Measurements from ENCODE around the gene GAL3ST2. TPM values are rescaled to one million over a fixed set of nuclear protein-coding genes. Genes with fewer than 3 reads are reported as not detected.
"Not testable (repeated sequence)": the region's sequence is repeated elsewhere in the genome, so short reads cannot be mapped to it uniquely, and the experiment has no call there.

The GAL3ST2 gene
- polyA plus RNA-seq, 1 donor from 2014 or later: not detected

DNA sequence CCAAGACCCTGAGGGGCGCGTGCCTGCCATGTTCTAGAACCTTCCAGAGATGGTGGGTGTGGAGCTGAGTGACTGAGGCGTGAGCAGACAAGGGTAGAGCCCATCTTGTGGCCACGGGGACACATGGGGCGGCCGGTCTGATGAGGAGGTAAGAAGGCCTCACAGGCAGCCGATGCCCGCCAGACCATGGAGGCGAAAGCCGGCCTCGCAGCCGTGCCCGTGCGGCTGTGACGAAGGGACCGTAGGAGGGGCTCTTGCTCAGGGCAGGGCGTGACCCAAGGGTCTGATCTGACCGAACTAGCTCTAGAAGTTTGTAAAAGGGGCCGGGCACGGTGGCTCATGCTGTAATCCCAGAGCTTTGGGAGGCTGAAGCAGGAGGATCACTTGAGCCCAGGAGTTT, 22.6 kb upstream of the GAL3ST2 start:
- no peak overlapping the region for H3K27ac Mint-ChIP-seq
- no peaks in the 10 kb centered on the region for H3K4me1 Mint-ChIP-seq
- H3K9me3 Mint-ChIP-seq: peaks cover 0 to 3% (median 0%) of the 10 kb centered on the region in 3 donors
- H3K4me3 Mint-ChIP-seq: no peak overlapping the region
- H3K36me3 Mint-ChIP-seq: peaks cover 10% of the 10 kb centered on the region
- H3K27me3 Mint-ChIP-seq: no peaks in the 10 kb centered on the region

GRCh38 chr2:241755166-241755565, 21.5 kb upstream of the GAL3ST2 start:
- H3K4me1 Mint-ChIP-seq: peaks cover 0 to 2% (median 0%) of the 10 kb centered on the region in 3 donors
- no peaks in the 10 kb centered on the region for H3K27me3 Mint-ChIP-seq
- no peak overlapping the region for H3K27ac Mint-ChIP-seq
- H3K36me3 Mint-ChIP-seq: peaks cover 11% of the 10 kb centered on the region
- peaks cover 0 to 1% (median 0%) of the 10 kb centered on the region in 3 donors for H3K9me3 Mint-ChIP-seq
- no peak overlapping the region for H3K4me3 Mint-ChIP-seq

DNA sequence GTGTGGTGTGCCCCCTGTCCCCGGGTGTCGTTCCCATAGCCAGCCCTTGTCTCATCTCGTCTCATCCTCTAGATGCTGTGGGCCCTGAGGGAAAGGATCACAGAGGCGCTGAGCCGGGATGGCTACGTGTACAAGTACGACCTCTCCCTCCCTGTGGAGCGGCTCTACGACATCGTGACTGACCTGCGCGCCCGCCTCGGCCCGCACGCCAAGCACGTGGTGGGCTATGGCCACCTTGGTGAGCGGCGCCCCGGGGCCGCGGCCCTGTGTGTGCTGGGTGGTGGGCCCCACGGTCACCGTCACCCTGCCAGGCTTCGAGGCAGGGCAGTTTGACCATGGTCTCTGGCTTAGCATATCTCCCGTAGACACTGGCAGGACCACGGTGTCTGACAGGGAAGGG, 20.8 kb upstream of the GAL3ST2 start:
- no peak overlapping the region for H3K4me3 Mint-ChIP-seq
- H3K27me3 Mint-ChIP-seq: no peaks in the 10 kb centered on the region
- H3K36me3 Mint-ChIP-seq: peaks cover 12% of the 10 kb centered on the region
- no peak overlapping the region for H3K27ac Mint-ChIP-seq
- H3K9me3 Mint-ChIP-seq: peaks cover 0 to 4% (median 0%) of the 10 kb centered on the region in 3 donors
- peaks cover 0 to 2% (median under 1%) of the 10 kb centered on the region in 3 donors for H3K4me1 Mint-ChIP-seq

DNA sequence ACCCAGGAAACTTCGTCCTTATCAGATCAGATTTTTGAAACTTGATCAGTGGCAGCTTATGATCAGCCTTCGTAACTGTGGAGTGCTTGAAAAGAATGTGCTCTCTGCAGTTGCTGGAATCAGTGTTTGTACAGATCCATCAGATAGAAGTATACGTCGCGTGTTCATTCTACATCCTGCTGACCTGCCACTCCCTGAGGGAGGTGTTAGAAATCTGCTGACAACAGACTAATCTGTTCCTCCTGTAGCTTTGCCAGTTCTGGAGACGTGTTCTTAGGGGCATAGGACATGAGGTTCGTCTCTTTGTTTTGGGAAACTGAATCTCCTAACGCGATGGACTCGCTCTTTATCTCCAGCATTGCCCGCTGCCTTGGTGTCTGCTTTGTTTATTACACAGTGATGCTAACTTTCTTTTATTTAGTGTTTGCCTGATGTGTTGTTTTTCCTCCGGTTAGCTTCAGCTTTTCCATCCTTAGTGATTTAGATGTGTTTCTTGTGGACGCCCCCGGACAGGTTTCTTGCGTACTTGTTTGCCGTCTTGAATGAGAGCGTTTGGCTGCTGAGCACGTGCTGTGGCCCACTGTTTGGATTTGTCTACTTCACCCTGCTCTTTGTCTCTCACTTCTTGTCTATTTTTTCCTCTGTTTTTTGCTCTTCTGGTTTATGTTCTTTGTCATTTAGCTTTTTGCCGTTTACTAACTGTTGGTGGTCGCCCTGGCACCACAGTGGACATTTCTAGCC, 17.4 kb upstream of the GAL3ST2 start:
- Mint-ChIP-seq H3K27ac (peak overlapping the region; percentile 33 to 88 (median 64)), H3K4me1 (peaks cover 4 to 11% (median 8%) of the 10 kb centered on the region in 3 donors), H3K4me3 (no peak overlapping the region), H3K27me3 (no peaks in the 10 kb centered on the region), H3K9me3 (peaks cover 0 to 4% (median 0%) of the 10 kb centered on the region in 3 donors), H3K36me3 (peaks cover 15% of the 10 kb centered on the region)

- peaks cover 4 to 11% (median 8%) of the 10 kb centered on the region in 3 donors for H3K4me1 Mint-ChIP-seq
- peaks cover 14% of the 10 kb centered on the region for H3K36me3 Mint-ChIP-seq
- not testable (repeated sequence) for H3K27me3 Mint-ChIP-seq, H3K4me3 Mint-ChIP-seq, H3K9me3 Mint-ChIP-seq
- H3K27ac Mint-ChIP-seq: peak overlapping the region in 2 of 3 donors; percentile 64 to 88
These were observed 16.7 kb upstream of the GAL3ST2 start for GRCh38 chr2:241759893-241760292.

GRCh38 chr2:241760301-241760771, 16.3 kb upstream of the GAL3ST2 start:
- peaks cover 13% of the 10 kb centered on the region for H3K36me3 Mint-ChIP-seq
- H3K4me1 Mint-ChIP-seq: peaks cover 4 to 11% (median 8%) of the 10 kb centered on the region in 3 donors
- no peaks in the 10 kb centered on the region for H3K27me3 Mint-ChIP-seq
- H3K9me3 Mint-ChIP-seq: peaks cover 0 to 4% (median 0%) of the 10 kb centered on the region in 3 donors
- H3K27ac Mint-ChIP-seq: peak overlapping the region in 2 of 3 donors; percentile 48 to 76
- no peak overlapping the region for H3K4me3 Mint-ChIP-seq

DNA sequence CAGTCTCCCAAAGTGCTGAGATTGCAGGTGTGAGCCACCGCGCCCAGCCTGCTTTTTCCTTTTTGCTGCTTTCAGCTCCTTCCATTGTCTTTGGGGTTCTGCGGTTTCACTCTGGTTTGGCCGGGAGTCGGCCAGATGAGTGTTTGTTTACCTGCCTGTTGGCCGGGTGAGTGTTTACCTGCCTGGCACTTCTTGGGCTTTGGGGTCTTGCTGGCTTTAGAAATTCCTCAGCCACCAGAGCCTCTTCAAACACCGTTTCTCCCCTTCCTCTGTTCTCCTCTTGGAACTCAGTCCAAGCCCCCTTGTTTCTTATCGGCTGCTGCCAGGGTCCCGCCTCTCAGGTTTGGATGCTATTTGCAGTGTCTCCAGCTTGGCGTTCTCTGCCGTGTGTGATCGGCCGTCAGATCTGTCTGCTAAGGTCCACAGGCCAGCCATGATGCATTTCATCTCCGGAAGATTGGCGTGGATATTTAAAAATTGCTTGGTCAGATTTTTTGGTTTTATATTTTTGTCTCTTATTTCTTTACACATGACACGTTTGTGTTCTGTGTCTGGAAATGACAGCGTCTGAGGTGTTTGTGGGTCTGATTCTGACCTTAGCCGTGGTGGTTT, 14.2 kb upstream of the GAL3ST2 start:
- Mint-ChIP-seq H3K4me1 (peaks cover 4 to 11% (median 8%) of the 10 kb centered on the region in 3 donors), H3K36me3 (peaks cover 12% of the 10 kb centered on the region), H3K4me3 (peak overlapping the region in 1 of 4 donors; percentile 43)

GRCh38 chr2:241762933-241763369, 13.7 kb upstream of the GAL3ST2 start:
- Mint-ChIP-seq H3K36me3 (peaks cover 10% of the 10 kb centered on the region), H3K9me3 (peaks cover 0 to 4% (median 0%) of the 10 kb centered on the region in 3 donors), H3K4me1 (peaks cover 4 to 11% (median 8%) of the 10 kb centered on the region in 3 donors), H3K27me3 (no peaks in the 10 kb centered on the region), H3K27ac (peak overlapping the region in 2 of 3 donors; percentile 60), H3K4me3 (peak overlapping the region in 3 of 4 donors; percentile 6 to 48 (median 43))

More for the DNA sequence above, 14.2 kb upstream of the GAL3ST2 start:
- Mint-ChIP-seq H3K27me3 (no peaks in the 10 kb centered on the region), H3K9me3 (peaks cover 0 to 4% (median 0%) of the 10 kb centered on the region in 3 donors), H3K27ac (peak overlapping the region in 2 of 3 donors; percentile 60)

- Mint-ChIP-seq H3K4me3 (no peak overlapping the region), H3K9me3 (peaks cover 0 to 4% (median 0%) of the 10 kb centered on the region in 3 donors), H3K27me3 (no peaks in the 10 kb centered on the region), H3K27ac (peak overlapping the region in 2 of 3 donors; percentile 60), H3K4me1 (peaks cover 4 to 11% (median 8%) of the 10 kb centered on the region in 3 donors), H3K36me3 (peaks cover 9% of the 10 kb centered on the region)
These were observed 12.9 kb upstream of the GAL3ST2 start for GRCh38 chr2:241763551-241764274.

DNA sequence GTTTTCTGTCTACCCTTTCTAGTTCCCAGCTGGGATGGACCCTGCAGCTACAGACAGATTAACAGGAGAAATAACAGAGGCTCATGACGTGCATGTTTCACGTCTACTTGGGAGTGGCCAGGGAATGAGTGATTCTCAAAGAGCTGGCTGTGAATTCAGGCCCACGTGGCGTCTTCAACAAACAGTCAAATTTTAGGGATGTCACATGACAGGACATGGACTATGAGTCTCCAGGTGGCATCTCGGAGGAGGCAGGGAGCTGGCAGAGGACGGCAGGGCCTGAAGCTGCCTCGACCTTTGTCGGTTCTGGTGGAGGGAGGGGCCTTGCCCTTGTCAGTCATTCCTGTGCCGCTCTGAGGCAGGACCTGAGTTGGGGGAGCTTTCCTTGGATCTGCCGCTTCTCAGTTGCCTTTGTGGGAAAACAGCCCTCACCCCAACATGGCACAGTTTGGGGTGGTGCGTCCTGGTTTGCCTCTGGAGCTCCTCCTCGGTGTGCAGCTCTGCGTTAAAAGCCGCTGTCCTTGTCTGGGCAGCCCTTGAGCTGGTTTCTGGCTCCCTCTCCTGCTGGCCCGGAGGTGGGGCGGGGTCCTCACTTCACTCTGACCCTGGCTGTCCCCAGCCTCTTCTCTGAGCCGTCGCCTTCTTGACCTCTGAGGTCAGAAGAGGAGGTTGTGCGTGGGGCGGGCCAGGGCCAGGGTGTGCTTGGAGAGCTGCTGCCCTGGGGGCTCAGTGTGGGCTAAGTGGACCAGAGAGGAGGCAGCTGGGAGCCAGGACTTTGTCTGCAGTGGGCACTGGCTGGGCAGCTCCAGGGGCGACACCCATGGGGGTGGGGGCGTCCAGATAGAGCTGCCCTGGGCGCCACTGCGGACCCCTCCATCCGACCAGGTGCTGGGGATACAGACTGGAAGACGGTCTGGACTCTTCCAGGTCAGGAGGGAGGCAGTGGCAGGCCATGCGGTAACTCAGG, 12.1 kb upstream of the GAL3ST2 start:
- Mint-ChIP-seq H3K4me1 (peaks cover 4 to 11% (median 8%) of the 10 kb centered on the region in 3 donors), H3K27ac (peak overlapping the region in 1 of 3 donors; percentile 50), H3K27me3 (no peaks in the 10 kb centered on the region), H3K36me3 (peaks cover 6% of the 10 kb centered on the region), H3K9me3 (peaks cover 0 to 4% (median 0%) of the 10 kb centered on the region in 3 donors), H3K4me3 (no peak overlapping the region)

DNA sequence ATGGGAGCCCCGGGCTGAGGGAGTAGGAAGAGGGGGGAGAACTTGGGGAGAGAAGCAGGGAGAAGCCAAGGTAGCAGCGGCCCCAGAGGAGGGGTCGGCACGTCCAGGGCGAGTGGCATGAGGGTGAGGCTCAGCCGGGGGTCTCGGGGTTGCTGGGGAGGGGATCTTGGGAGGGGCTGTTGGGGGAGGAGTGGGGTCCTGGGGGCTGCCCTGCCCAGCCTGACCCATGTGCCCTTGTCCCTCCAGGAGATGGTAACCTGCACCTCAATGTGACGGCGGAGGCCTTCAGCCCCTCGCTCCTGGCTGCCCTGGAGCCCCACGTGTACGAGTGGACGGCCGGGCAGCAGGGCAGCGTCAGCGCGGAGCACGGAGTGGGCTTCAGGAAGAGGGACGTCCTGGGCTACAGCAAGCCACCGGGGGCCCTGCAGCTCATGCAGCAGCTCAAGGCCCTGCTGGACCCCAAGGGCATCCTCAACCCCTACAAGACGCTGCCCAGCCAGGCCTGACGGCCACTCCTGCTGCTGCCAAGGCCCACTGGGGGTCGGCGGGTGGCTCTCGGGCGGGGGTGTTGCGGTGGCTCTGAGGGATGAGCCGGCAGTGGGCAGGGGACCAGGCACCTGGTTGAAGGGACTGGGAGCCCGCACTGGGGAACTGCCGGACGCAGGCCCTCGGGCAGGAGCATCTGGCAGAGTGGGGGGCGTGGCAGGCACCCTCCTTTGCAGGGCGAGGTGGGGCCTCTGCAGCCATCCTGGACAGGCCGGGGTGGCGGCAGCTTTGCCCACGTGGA, 9.0 kb upstream of the GAL3ST2 start:
- Mint-ChIP-seq H3K4me3 (no peak overlapping the region), H3K9me3 (no peaks in the 10 kb centered on the region), H3K27me3 (no peaks in the 10 kb centered on the region), H3K4me1 (peaks cover 6 to 11% (median 9%) of the 10 kb centered on the region in 3 donors), H3K36me3 (no peaks in the 10 kb centered on the region), H3K27ac (no peak overlapping the region)

DNA sequence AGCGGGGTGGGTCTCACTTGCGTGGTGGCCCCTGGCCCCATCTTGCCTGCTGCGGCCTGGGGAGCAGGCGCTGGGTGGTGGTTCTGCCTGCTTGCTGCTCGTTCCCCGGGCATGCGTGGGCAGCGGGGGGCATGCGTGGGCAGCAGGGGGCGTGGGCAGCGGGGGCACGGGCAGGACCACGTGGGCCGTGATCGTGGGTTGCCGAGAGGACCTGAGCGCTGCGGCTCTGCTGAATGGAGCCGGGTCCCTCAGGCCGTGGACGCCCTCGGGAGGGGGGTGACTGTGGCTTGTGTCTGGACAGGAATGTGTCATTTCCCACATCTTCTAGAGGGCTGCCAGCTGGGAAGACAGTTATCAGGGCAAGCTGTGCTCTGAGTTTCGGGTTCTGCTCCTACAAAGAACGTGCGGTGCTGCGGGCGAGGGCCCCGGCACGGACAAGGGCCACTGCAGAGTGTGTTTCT, 8.3 kb upstream of the GAL3ST2 start:
- no peak overlapping the region for H3K4me3 Mint-ChIP-seq
- no peaks in the 10 kb centered on the region for H3K9me3 Mint-ChIP-seq
- H3K27me3 Mint-ChIP-seq: no peaks in the 10 kb centered on the region
- peak overlapping the region in 1 of 3 donors; percentile 21 for H3K27ac Mint-ChIP-seq
- H3K4me1 Mint-ChIP-seq: peaks cover 6 to 9% (median 8%) of the 10 kb centered on the region in 3 donors
- no peaks in the 10 kb centered on the region for H3K36me3 Mint-ChIP-seq

GRCh38 chr2:241768850-241769249, 7.8 kb upstream of the GAL3ST2 start:
- H3K4me3 Mint-ChIP-seq: no peak overlapping the region
- no peaks in the 10 kb centered on the region for H3K9me3 Mint-ChIP-seq
- no peaks in the 10 kb centered on the region for H3K27me3 Mint-ChIP-seq
- no peaks in the 10 kb centered on the region for H3K36me3 Mint-ChIP-seq
- no peak overlapping the region for H3K27ac Mint-ChIP-seq
- peaks cover 6 to 8% (median 7%) of the 10 kb centered on the region in 3 donors for H3K4me1 Mint-ChIP-seq

Measured in IgD-negative memory B cell (primary cell).